Effector memory CD8-positive, alpha-beta T cell (primary cell): ENCODE data around the gene AMIGO3.

Experiments used
- ATAC-seq: fragments of 150-1000 bp; cut with Tn5 transposase; replicated peaks from 2 replicates; pipeline ENCODE4 v1.10.0; 2021; ENCODE audit warnings: mild to moderate bottlenecking, moderate library complexity
- DNase-seq, 3 experiments: peaks; one replicate each; pipeline ENCODE4 v3.0.0; 2021
- H3K27ac Mint-ChIP-seq, 2 donors: one replicate each; pipeline ENCODE4 v1.8.0; 2022; ENCODE audit warnings: mild to moderate bottlenecking in 2 of 2, mixed read lengths in 2 of 2, moderate library complexity in 2 of 2
- H3K27me3 Mint-ChIP-seq, 2 donors: one replicate each; pipeline ENCODE4 v1.8.0; 2022; ENCODE audit warnings: mixed read lengths in 2 of 2
- H3K36me3 Mint-ChIP-seq: one replicate; pipeline ENCODE4 v1.8.0; 2022; ENCODE audit warnings: mild to moderate bottlenecking, moderate library complexity, mixed read lengths; ENCODE audit not compliant: insufficient read depth
- H3K4me1 Mint-ChIP-seq, 2 donors: one replicate each; pipeline ENCODE4 v1.8.0; 2022; ENCODE audit warnings: low read depth in 2 of 2, mixed read lengths in 2 of 2
- H3K4me3 Mint-ChIP-seq, 2 donors: one replicate each; pipeline ENCODE4 v1.8.0; 2022; ENCODE audit warnings: mild to moderate bottlenecking in 2 of 2, mixed read lengths in 2 of 2, moderate library complexity in 2 of 2
- H3K9me3 Mint-ChIP-seq, 2 donors: one replicate each; pipeline ENCODE4 v1.8.0; 2022; ENCODE audit warnings: mixed read lengths in 2 of 2

AMIGO3 gene

DNA sequence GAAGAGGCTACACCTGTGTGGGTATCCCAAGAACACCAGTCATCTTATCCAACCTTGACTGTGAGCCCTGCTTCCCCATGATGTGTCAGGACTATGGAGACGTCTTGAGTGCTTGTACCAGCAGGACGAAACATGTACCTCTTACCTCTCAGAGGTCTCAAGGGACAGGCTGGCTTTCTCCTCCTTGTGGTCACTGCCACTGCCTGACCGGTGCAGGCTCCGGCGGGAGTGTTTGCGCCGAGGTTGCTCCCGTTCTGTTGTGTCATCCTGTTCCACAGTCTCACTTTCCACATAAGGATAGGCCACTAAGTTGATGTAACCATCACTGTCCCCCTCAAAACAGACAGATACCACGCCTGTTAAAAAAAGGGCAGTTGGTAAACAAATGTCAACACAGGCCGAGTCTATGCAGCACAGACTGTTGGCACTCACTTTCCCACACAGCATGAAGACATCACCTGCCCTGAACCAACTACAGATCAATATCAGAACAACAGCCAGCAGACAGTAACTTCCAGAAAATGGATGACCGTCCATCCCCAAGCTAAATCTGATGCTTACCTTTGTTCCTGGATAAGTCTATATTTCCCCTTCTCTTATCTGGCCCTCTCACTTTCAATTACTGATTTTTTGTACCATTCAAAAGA lies 18.7 kb upstream of the AMIGO3 start:
- no peak for DNase-seq
- no peak for ATAC-seq
- Mint-ChIP-seq H3K27ac (no peak overlapping the region), H3K9me3 (no peaks in the 10 kb centered on the region), H3K36me3 (peaks cover 42% of the 10 kb centered on the region), H3K4me1 (peaks cover 0 to 2% of the 10 kb centered on the region in 2 donors), H3K4me3 (no peak overlapping the region), H3K27me3 (no peaks in the 10 kb centered on the region)

DNA sequence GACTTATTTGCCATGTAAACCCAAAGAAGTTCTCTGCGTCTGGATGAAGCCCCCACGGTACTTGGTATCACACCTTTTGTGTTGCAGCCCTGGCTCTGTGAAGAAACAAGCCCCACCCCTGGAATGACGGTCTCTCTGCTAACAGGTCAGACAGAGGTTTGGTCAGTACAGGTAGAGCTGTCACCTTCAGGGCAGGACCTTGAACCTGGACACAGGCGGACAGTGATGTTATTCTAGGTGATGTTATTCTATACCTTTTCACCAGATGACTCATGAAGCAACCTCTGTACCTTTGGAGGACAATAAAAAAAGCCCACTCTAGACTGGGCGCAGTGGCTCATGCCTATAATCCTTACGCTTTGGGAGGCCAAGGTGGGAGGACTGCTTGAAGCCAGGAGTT lies 15.3 kb upstream of the AMIGO3 start:
- Mint-ChIP-seq H3K4me1 (peaks cover 0 to 2% of the 10 kb centered on the region in 2 donors), H3K36me3 (peaks cover 65% of the 10 kb centered on the region)

DNA sequence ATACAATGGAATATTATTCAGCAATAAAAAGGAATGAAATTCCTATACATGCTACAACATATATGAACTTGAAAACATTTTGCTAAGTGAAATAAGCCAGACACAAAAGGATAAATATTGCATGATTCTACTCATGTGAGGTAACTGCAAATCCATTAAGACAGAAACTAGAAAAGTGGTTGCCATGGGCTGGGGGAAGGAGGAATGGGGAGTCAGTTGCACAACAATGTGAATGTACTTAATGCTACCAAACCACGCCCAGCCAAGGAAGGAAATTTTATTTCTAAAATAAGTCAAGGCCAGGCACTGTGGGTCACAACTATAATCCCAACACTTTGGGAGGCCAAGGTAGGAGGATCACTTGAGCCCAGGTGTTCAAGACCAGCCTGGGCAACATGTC lies 14.1 kb upstream of the AMIGO3 start:
- no peak overlapping the region for H3K4me3 Mint-ChIP-seq
- H3K27ac Mint-ChIP-seq = no peak overlapping the region
- no peak for DNase-seq

More for the DNA sequence above, 15.3 kb upstream of the AMIGO3 start:
- no peaks in the 10 kb centered on the region for H3K9me3 Mint-ChIP-seq
- H3K27ac Mint-ChIP-seq = no peak overlapping the region
- H3K27me3 Mint-ChIP-seq = no peaks in the 10 kb centered on the region
- DNase-seq = no peak
- ATAC-seq = no peak
- no peak overlapping the region for H3K4me3 Mint-ChIP-seq

DNA sequence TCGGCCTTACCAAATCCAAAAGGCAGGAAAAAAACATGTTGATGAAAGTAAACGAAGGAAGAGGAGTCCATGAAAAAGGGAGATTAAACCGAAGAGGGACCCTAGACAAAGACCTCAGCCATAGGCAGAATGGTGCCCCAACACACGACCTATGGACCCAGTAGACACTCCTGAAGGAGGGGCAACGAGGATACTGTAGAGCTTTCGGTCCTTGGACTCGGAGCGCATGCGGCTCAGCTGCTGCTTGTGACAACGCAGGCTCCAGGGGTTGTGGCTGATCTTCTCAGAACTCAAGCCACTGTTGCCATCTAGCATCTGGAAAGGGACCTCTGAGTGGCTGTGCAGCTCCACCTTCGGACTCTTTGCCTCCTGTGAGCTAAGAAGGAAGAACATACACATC lies 13.1 kb upstream of the AMIGO3 start:
- no peaks in the 10 kb centered on the region for H3K9me3 Mint-ChIP-seq
- H3K4me1 Mint-ChIP-seq = peaks cover 0 to 2% of the 10 kb centered on the region in 2 donors
- H3K36me3 Mint-ChIP-seq = peaks cover 54% of the 10 kb centered on the region
- ATAC-seq (no peak), DNase-seq (no peak)
- H3K27ac Mint-ChIP-seq = peak overlapping the region in 1 of 2 donors; percentile 16
- H3K27me3 Mint-ChIP-seq = no peaks in the 10 kb centered on the region
- no peak overlapping the region for H3K4me3 Mint-ChIP-seq

More for the DNA sequence above, 14.1 kb upstream of the AMIGO3 start:
- no peak for ATAC-seq
- Mint-ChIP-seq H3K9me3 (no peaks in the 10 kb centered on the region), H3K36me3 (peaks cover 61% of the 10 kb centered on the region), H3K4me1 (peaks cover 0 to 2% of the 10 kb centered on the region in 2 donors), H3K27me3 (no peaks in the 10 kb centered on the region)

DNA sequence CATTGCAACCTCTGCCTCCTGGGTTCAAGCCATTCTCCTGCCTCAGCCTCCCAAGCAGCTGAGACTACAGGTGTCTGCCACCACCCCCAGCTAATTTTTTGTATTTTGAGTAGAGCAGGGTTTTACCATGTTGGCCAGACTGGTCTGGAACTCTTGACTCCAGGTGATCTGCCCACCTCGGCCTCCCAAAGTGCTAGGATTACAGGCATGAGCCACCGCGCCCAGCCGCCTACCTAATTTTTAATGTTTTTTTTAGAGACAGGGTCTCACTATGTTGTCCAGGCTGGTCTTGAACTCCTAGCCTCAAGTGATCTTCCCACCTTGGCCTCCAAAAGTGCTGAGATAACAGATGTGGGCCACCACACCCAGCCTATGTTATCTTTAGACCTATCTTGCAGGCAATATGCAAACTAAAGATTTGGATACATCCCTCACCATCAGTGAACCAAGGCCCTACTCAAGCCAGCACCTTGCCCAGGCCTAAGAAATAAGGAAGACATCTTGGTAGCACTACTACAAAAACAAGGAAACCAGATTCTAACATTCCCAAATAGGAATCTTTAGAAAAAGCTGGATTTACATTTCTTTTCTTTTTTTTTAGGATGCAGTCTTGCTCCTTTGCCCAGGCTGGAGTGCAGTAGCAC lies 10.6 kb upstream of the AMIGO3 start:
- no peak for ATAC-seq
- no peaks in the 10 kb centered on the region for H3K9me3 Mint-ChIP-seq
- peaks cover 40% of the 10 kb centered on the region for H3K36me3 Mint-ChIP-seq
- H3K27me3 Mint-ChIP-seq = no peaks in the 10 kb centered on the region
- H3K27ac Mint-ChIP-seq = peak overlapping the region in 1 of 2 donors; percentile 26
- no peak for DNase-seq
- H3K4me1 Mint-ChIP-seq = no peaks in the 10 kb centered on the region
- no peak overlapping the region for H3K4me3 Mint-ChIP-seq

DNA sequence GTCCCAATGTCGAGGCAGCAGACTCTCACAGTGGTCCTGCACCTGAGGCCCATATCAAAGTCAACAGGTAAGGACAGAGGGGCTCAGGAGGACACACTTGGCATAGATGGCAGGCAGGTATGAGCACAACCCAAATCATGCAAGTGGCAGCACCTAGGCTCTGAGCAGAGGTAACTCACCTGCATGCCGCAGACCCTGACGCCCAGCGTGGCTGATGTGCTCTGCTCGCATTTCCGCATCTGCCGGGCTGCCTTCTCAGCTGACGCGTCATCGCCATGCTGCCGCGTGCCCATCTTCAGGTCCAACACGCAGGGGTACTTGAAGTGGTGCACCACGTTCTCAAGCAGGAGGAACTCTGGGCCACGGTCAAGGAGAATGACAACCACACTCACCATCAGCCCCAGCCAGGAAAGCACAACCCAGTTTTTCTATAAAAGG lies 8.5 kb upstream of the AMIGO3 start:
- no peak overlapping the region for H3K27ac Mint-ChIP-seq

DNA sequence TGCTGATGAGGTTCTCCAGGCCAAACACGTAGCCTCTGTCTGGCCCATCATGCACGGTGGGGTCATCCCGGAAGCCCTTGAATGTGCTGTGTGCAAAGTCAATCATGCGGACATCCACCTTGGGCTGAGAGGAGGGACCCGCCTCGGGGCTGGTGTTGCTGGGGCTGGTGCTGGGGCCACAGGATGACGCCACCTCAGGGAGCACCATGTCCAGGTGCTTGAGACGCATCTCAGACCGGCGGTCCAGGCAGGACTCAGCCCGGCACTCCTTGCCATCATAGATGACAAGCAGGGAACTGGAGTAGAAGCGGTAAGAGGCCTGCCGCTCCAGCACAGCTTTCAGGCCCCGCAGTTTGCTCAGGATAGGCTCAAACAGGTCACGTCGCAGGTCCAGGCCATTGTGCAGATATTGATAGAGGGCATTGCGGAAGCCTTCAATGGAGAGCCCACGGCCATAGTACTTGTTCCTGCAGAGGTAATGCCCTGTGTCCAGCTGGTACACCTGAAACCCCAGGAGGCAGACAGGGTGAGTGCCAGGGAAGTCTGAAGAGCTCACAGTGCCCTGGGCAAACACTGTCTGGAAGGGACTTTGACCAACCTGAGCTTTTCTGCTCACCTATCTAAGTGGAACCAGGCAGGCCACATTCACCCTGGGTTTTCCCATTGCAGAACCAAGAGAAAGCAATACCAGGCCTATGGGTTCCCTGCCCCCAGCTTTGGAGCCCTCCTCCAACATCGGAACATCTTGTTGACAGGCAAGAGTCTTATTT lies 7.9 kb upstream of the AMIGO3 start:
- Mint-ChIP-seq H3K4me3 (no peak overlapping the region), H3K9me3 (no peaks in the 10 kb centered on the region), H3K27me3 (no peaks in the 10 kb centered on the region), H3K36me3 (peaks cover 45% of the 10 kb centered on the region), H3K27ac (no peak overlapping the region), H3K4me1 (peaks cover 15 to 16% of the 10 kb centered on the region in 2 donors)
- DNase-seq (no peak), ATAC-seq (no peak)

More for the DNA sequence above, 8.5 kb upstream of the AMIGO3 start:
- Mint-ChIP-seq H3K9me3 (no peaks in the 10 kb centered on the region), H3K4me1 (peaks cover 10 to 12% of the 10 kb centered on the region in 2 donors), H3K36me3 (peaks cover 45% of the 10 kb centered on the region), H3K4me3 (no peak overlapping the region), H3K27me3 (no peaks in the 10 kb centered on the region)
- ATAC-seq (no peak), DNase-seq (no peak)

DNA sequence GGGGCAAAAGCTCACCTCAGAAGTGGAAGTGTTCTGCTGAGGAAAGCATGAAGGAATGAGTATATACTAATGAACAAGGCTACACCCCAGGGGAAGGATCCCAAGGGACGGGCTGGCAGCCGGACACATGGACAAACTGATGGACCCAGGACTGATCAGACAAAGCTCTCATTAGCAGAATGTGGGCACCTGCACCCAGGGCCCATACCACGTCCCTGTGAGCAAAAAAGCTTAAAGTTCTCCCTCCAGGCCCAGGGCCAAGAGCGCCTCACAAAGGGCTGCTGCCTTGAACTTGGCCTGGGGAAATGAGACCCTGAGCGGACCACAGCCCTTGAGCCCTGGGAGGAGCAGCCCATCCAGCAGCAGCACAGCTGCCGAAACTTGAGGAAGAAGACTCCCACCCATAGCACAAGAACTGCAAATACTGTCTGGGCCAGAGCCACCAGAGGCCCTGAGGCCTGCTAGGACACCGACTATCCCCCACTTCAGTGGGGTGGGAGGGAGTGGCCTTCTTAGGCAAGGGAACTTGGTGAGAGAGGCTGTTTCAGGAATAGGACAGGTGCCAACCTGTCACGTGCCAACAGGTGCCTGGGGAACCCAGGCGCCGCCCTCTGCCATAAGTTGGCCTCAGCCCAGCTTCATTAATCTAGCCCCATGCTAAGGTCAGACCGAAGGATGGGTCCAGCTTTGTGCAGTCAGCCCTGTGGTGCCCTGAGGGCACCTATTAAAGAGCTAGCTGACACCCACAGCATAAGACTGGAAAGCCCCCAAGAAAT lies 6.6 kb upstream of the AMIGO3 start:
- peaks cover 41% of the 10 kb centered on the region for H3K36me3 Mint-ChIP-seq
- no peaks in the 10 kb centered on the region for H3K27me3 Mint-ChIP-seq
- peaks cover 16 to 23% of the 10 kb centered on the region in 2 donors for H3K4me1 Mint-ChIP-seq
- no peaks in the 10 kb centered on the region for H3K9me3 Mint-ChIP-seq
- ATAC-seq = no peak
- peak overlapping the region; percentile 95 to 99 for H3K27ac Mint-ChIP-seq
- no peak for DNase-seq
- H3K4me3 Mint-ChIP-seq = no peak overlapping the region

DNA sequence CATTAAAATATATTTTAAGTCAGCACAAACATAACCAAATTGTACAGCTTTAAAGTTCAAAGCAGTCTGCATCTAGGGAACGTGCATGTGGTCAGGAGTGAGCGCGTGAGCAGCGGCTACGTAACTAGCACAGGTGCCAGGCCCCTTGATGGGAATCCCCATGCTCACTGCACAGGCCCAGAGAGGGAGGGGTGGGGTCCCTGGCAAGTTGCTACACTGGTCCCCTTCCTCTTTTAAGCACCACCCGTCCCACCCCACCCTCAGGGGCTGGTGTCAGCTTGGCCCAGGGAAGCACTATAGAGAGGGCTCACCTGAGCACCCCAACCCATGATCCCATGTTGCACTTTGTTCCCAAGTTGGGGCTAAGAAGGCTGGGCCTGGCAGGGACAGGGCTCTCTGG lies 5.1 kb upstream of the AMIGO3 start:
- H3K27ac Mint-ChIP-seq = peak overlapping the region; percentile 95 to 99
- DNase-seq = peak; percentile 20 to 30 (median 24)
- H3K9me3 Mint-ChIP-seq = no peaks in the 10 kb centered on the region
- H3K27me3 Mint-ChIP-seq = no peaks in the 10 kb centered on the region
- H3K4me1 Mint-ChIP-seq = peaks cover 22 to 27% of the 10 kb centered on the region in 2 donors
- peaks cover 44% of the 10 kb centered on the region for H3K36me3 Mint-ChIP-seq
- peak; percentile 18 for ATAC-seq
- H3K4me3 Mint-ChIP-seq = peak overlapping the region; percentile 89 to 96

DNA sequence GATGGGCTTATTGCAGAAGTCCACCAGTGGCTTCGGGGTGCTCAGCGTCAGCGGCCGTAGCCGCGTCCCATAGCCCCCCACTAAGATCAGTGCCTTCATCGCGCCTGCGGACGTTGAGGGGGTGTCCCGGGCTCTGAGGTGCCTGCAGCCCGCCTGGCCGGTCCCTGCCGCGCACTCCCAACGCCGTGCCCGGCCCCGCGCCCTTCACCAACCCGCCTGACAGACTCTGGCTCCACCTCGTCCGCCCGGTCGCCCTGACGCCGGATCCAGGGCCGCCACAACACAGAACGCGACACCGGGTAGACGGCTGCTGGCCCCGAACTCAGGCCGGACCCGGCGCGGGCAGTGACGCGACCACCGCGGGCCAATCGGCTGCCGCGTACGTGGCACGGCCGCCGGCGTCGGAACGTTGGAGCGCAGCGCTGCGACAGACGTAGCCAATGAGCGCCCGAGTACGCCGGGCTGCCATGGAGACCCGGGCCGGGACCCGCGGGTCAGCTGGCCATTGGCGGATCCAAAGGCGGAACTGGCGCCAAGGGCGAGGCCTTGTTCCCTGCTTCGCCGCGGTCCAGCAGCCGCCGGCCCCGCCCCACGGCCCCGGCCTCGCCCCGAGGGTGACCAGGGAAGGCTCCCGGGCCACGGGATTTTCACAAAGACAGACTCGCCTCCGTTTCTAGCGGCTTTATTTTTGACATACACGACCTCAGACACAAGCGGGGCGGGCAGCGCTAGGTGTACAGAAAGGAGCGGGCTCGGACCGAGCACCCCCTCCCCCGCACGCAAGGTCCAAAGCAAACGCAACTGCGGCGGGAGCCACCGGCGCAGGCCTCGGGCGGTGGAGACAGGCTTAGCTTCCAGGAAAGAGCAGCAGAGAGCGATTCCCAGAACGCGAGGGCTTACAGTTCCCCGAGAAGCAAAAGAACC lies 4.4 kb upstream of the AMIGO3 start, which contains the start of gene GMPPB:
GMPPB (minus strand) TSS at position 324 of the 924 bp plus-strand sequence; CDS start at position 99, 225 bp downstream.
- DNase-seq (peak; percentile 86 to 91 (median 87)), ATAC-seq (peak; percentile 75)
- H3K4me1 Mint-ChIP-seq = peaks cover 27 to 33% of the 10 kb centered on the region in 2 donors
- peak within 1 kb of the TSS; percentile 89 to 96 for H3K4me3 Mint-ChIP-seq
- H3K9me3 Mint-ChIP-seq = no peaks in the 10 kb centered on the region
- peaks cover 51% of the 10 kb centered on the region for H3K36me3 Mint-ChIP-seq
- peak within 1 kb of the TSS; percentile 95 to 99 for H3K27ac Mint-ChIP-seq
- no peaks in the 10 kb centered on the region for H3K27me3 Mint-ChIP-seq

DNA sequence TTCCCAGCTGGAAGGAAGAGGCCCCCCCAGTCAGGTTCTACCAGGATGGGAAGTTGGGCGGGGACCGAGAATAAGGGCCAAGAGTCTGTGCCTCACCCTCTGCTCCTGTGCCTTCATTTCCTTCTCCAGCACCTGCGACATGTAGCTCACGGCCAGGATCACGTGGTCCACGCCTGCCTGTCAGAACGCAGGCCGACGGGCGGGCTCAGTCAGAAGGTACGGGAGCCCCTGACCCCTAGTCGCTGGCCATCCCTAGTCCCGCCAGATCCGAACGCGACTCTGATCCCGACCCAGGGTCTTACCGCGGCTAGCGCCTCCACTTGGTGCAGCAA lies 3.8 kb upstream of the AMIGO3 start:
- no peaks in the 10 kb centered on the region for H3K27me3 Mint-ChIP-seq
- H3K4me3 Mint-ChIP-seq = peak overlapping the region; percentile 89 to 96
- peak overlapping the region; percentile 95 to 99 for H3K27ac Mint-ChIP-seq
- no peaks in the 10 kb centered on the region for H3K9me3 Mint-ChIP-seq
- peaks cover 32 to 38% of the 10 kb centered on the region in 2 donors for H3K4me1 Mint-ChIP-seq
- H3K36me3 Mint-ChIP-seq = peaks cover 56% of the 10 kb centered on the region
- DNase-seq (peak; percentile 37 to 43 (median 42)), ATAC-seq (peak; percentile 13)

DNA sequence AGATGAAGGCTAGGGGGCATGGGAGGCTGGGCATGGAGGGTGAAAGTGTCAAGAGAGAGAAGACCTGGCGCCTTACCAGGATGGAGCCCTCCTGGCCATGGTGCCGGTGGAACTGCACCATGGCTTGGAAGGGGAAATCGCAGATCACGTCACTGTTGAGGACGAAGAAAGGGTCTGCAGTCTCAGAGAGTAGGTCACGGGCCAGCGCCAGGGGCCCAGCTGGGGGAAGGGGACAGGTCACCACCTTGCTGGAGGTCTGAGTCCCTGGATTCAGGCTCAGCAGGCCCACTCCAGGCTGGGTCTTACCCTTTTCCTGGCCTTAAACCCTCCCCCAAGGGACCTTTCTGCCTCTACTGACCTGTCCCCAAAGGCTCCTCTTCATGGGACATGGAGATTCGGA lies 3.4 kb upstream of the AMIGO3 start:
- Mint-ChIP-seq H3K4me1 (peaks cover 32 to 38% of the 10 kb centered on the region in 2 donors), H3K4me3 (peak overlapping the region; percentile 89 to 96), H3K27ac (peak overlapping the region; percentile 95 to 99), H3K27me3 (no peaks in the 10 kb centered on the region), H3K9me3 (no peaks in the 10 kb centered on the region), H3K36me3 (peaks cover 56% of the 10 kb centered on the region)
- ATAC-seq (no peak), DNase-seq (no peak)
